Measurements from ENCODE around the gene DNM3.

- TF ChIP-seq CTCF (conservative IDR thresholded peaks at IDR 0.05; ENCODE audit: low read depth, low read length): no peak
- TF ChIP-seq EZH2 (IDR thresholded peaks at IDR 0.05; ENCODE audit: borderline replicate concordance, low read depth, low read length, poor library complexity, severe bottlenecking): no peak
Measured at GRCh38 chr1:172252321-172252720, 411.0 kb downstream of the DNM3 start.

Data from A673 (cell line).